GM23338 (cell line): ENCODE results near the gene AQP7.

Experiments
- CTCF ChIP-seq, 2 experiments: fragments of 200-600 bp in 1 of 2; sonication (generic) in 1 of 2; conservative IDR thresholded peaks; 2 replicates each; pipeline versions ENCODE4 v1.5.1 to v1.6.1; 2016 to 2017; ENCODE audit warnings: antibody characterized with exemption in 2 of 2, low read depth in 2 of 2, mild to moderate bottlenecking in 2 of 2, moderate library complexity in 1 of 2
- EZH2phosphoT487 ChIP-seq: fragments of 200-600 bp; sonication (generic); IDR thresholded peaks from one replicate; pipeline ENCODE4 v1.8.1; 2018; ENCODE audit warnings: antibody characterized with exemption; ENCODE audit not compliant: unreplicated experiment
- POLR2AphosphoS5 ChIP-seq: IDR thresholded peaks from 2 replicates; pipeline ENCODE4 v1.6.1; 2016; ENCODE audit warnings: antibody characterized with exemption, low read depth

DNA sequence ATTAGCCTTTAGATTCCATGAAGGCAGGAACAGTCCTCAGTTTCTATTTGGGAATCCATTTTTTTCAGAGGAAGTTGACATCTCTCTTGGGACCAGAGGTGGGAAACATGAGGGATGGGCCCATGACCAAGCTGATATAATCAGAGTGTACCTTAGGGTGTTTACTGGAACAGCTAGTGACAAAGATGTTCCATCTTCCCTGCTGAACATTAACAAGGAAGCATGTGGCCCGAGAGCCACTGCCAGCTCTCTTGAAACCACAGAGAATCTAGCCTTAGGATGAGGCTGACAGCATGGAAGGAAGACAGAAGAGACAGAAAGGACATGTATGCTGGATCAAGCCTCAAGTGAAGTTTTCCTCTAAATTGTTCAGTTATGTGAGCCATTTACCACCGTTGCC is 29.1 kb upstream of the AQP7 start:
- no peak for TF ChIP-seq POLR2AphosphoS5
- TF ChIP-seq CTCF (conservative IDR thresholded peaks at IDR 0.05; ENCODE audit: low read depth in 2 of 2) = no peak
- no peak for TF ChIP-seq EZH2phosphoT487
